Stimulated activated CD4-positive, alpha-beta T cell treated with anti-CD3 and anti-CD28 coated beads, Interleukin-1b, Interleukin-23, amount 100 ng/mL, for 4 hours (primary cell): ENCODE results near the gene CEP57.
"Not testable (repeated sequence)": the region's sequence is repeated elsewhere in the genome, so short reads cannot be mapped to it uniquely, and the experiment has no call there.

Experiments used
- DNase-seq, 2 donors: peaks; one replicate each; pipeline ENCODE4 v3.0.0-alpha.2; 2020; ENCODE audit warnings: low read depth in 2 of 2

CEP57 gene

GRCh38 chr11:95796501-95796900 lies 6.2 kb downstream of the CEP57 start:
- no peak for DNase-seq

GRCh38 chr11:95799546-95799945 lies 9.2 kb downstream of the CEP57 start:
- DNase-seq, result no peak

- no peak for DNase-seq
Measured at GRCh38 chr11:95800438-95800837, 10.1 kb downstream of the CEP57 start.

- DNase-seq, result no peak
Measured at GRCh38 chr11:95802806-95803205, 12.5 kb downstream of the CEP57 start.

GRCh38 chr11:95803973-95804372 lies 13.7 kb downstream of the CEP57 start:
- no peak for DNase-seq

GRCh38 chr11:95805869-95806268 lies 15.6 kb downstream of the CEP57 start:
- DNase-seq, result no peak

GRCh38 chr11:95806464-95806863 lies 16.2 kb downstream of the CEP57 start:
- DNase-seq, result not testable (repeated sequence)

- not testable (repeated sequence) for DNase-seq
Measured at GRCh38 chr11:95811052-95811451, 20.8 kb downstream of the CEP57 start.

GRCh38 chr11:95816037-95816436 lies 25.7 kb downstream of the CEP57 start:
- DNase-seq, result no peak

GRCh38 chr11:95821640-95822039 lies 31.3 kb downstream of the CEP57 start:
- DNase-seq, result no peak

GRCh38 chr11:95827696-95828095 lies 37.4 kb downstream of the CEP57 start:
- no peak for DNase-seq

GRCh38 chr11:95829580-95830259 lies 39.4 kb downstream of the CEP57 start:
- no peak for DNase-seq

- no peak for DNase-seq
Measured at GRCh38 chr11:95831198-95831883, 41.0 kb downstream of the CEP57 start.

- no peak for DNase-seq
Measured at GRCh38 chr11:95832763-95833162, 42.5 kb downstream of the CEP57 start.

- DNase-seq, result no peak
Measured at GRCh38 chr11:95833378-95833777, 43.1 kb downstream of the CEP57 start.

GRCh38 chr11:95835351-95835750 lies 45.1 kb downstream of the CEP57 start:
- no peak for DNase-seq

GRCh38 chr11:95835768-95836488 lies 45.6 kb downstream of the CEP57 start:
- peak; percentile 18 to 44 for DNase-seq

- DNase-seq, result no peak
Measured at GRCh38 chr11:95845167-95845566, 54.9 kb downstream of the CEP57 start.

GRCh38 chr11:95849087-95849825 lies 59.0 kb downstream of the CEP57 start:
- peak in 1 of 2 donors; percentile 20 for DNase-seq

- DNase-seq, result no peak
Measured at GRCh38 chr11:95850137-95850536, 59.8 kb downstream of the CEP57 start.

- no peak for DNase-seq
Measured at GRCh38 chr11:95853138-95853537, 62.8 kb downstream of the CEP57 start.

GRCh38 chr11:95853862-95854261 lies 63.6 kb downstream of the CEP57 start:
- DNase-seq, result no peak
